Measurements from ENCODE around the gene CACUL1.
"Not testable (repeated sequence)": the region's sequence is repeated elsewhere in the genome, so short reads cannot be mapped to it uniquely, and the experiment has no call there.

The CACUL1 gene

GRCh38 chr10:118768041-118768919 lies 13.5 kb upstream of the CACUL1 start:
- no peak for DNase-seq

- no peak for DNase-seq
Measured at GRCh38 chr10:118767297-118768040, 12.7 kb upstream of the CACUL1 start.

DNA sequence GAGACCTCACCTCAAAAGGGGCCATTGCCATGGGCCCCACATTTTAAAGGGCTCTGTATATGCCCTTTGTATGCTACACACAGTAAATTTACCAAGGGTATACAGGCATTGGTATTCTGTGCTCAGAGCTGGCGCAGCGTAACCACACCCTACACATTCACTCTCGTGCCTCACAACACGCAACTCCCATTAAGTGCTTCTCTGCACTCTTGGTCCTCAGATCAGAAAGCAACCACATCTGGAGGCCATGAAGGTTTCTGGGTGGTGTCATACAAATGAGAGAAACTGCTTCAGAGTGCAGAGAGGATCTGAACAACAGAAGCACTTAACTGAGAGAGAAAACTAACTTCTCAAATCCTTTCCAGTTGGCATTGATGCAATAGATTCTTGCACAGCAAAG lies 9.4 kb upstream of the CACUL1 start:
- DNase-seq: no peak

GRCh38 chr10:118763202-118763988 lies 8.6 kb upstream of the CACUL1 start:
- DNase-seq: no peak

DNA sequence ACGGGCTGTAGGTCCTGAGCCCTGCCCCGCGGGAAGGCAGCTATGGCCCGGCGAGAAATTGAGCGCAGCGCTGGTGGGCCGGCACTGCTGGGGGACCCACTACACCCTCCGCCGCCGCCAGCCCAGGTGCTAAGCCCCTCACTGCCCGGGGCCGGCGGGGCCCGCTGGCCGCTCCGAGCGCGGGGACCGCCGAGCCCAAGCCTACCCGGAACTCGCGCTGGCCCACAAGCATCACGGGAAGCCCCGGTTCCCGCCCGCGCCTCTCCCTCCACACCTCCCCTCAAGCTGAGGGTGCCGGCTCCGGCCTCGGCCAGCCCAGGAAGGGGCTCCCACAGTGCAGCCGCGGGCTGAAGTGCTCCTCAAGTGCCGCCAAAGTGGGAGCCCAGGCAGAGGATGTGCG lies 5.5 kb upstream of the CACUL1 start:
- DNase-seq: no peak

- no peak for DNase-seq
Measured at GRCh38 chr10:118758449-118758848, 3.7 kb upstream of the CACUL1 start.

- peak; percentile 85 for DNase-seq
Measured at GRCh38 chr10:118754229-118754555, 578 bp downstream of the CACUL1 start.

DNA sequence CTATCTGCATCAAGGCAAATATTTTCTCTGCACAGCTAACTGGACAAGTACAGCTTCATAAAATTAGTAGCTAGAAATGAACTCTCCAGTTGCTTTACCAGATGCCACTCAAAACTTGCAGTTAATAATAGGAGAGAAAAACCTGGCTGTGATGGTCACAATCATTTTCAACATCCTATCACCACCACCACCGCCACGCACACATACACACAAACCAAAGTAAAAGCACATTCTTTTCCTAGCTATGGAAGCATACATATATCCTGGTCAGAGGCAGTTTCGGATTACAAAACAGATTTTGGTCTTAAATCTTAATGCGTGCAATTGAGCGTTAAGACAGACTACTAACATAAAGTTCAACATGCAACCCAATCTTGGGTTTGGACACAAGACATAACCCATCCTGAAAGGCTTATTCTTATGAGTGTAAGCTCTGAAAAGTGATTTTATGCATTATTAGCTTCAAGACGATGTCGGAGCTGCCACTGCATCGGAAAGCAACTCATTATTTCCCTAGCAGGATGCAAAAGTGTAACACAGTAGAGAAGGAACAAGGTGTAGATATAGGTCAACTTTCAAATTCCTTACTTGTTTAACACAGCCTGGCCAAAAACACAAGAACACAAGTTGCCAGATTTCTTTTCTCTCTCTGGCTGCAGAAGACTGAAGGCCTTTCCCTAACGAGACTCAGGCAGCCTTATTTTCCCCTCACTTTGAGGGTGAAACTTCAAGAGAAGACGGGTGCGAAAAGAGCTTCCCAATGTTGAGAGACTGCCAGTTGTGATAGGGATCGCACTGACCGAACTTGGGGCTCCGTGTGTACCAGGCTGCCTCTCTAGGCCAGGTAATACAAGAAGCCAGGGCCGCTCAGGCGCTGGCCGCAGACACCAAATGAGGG lies 1.2 kb downstream of the CACUL1 start:
- peak; percentile 57 for DNase-seq

DNA sequence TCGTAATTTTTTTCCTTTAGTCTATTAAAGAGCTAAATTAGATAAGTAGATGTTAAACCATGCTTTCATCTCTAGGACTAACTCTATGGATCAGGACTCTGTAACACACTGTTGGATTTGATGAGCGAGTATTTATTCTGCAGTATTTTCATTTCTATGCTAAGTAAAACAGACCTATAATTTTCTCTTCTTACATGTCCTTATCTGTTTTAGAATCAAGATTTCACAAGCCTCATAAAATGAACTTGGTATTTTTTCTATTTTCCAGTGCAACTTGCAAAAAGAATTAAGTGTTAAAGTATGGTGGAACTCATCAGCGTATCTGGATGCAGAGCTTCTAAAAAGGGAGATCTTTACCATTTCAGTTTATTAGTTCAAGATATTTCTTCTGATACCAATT lies 2.4 kb downstream of the CACUL1 start:
- no peak for DNase-seq

- no peak for DNase-seq
Measured at GRCh38 chr10:118751265-118751664, 3.5 kb downstream of the CACUL1 start.

DNA sequence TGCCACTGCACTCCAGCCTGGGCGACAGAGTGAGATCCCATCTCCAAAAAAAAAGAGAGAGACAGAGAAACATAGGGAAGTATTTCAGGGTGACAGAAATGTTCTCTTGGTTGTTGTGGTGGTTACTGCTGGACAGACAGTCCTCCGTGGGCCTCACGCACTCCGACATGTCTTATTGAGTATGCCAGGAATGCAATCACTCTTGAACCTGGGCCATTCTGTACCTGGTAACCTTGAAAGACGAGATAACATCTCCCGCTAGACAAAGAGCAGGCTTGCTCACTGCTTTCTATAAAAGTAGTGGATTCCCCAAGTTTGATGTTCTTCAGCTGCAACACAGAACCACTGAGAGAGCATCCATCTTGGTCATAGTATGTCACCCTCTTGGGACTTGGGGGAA lies 6.7 kb downstream of the CACUL1 start:
- no peak for DNase-seq

GRCh38 chr10:118746246-118746645 lies 8.5 kb downstream of the CACUL1 start:
- no peak for DNase-seq

- DNase-seq: no peak
Measured at GRCh38 chr10:118745056-118745455, 9.7 kb downstream of the CACUL1 start.

DNA sequence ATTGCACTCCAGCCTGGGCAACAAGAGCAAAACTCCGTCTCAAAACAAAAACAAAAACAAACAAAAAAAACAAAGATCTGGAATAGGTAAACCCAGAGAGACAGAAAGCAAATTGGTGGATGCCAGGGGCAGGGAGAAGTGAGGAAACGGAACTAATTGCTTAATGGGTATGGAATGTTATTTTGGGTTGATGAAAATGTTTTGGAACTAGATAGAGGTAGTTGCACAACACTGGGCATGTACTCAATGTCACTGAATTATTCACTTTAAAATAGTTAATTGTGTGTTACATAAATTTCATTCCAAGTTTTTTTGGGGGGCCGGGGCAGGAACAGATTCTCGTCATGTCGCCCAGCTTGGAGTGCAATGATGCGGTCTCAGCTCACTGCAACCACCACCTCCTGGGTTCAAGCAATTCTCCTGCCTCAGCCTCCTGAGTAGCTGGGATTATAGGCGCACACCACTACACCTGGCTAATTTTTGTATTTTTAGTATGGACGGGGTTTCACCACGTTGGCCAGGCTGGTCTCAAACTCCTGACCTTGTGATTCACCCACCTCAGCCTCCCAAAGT lies 10.3 kb downstream of the CACUL1 start:
- DNase-seq: not testable (repeated sequence)

GRCh38 chr10:118742782-118743181 lies 12.0 kb downstream of the CACUL1 start:
- DNase-seq: no peak

DNA sequence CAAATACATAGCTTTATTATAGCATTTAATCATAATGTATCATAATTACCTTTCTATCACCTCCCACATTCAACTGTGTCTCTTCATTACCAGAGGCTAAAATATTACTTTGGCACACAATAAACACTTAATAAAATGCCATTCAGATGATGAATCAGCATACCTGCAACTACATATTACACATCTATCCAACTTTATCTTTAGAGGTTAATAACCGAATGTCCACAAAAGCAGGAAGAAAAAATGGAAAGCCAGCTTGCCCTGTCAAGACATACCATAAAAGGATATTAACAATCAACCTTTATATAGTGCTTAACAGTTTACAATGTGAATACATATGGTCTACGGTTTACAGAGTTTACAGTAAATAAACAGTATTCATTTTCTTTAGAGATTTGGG lies 12.7 kb downstream of the CACUL1 start:
- DNase-seq: no peak

GRCh38 chr10:118738406-118738805 lies 16.4 kb downstream of the CACUL1 start:
- no peak for DNase-seq

DNA sequence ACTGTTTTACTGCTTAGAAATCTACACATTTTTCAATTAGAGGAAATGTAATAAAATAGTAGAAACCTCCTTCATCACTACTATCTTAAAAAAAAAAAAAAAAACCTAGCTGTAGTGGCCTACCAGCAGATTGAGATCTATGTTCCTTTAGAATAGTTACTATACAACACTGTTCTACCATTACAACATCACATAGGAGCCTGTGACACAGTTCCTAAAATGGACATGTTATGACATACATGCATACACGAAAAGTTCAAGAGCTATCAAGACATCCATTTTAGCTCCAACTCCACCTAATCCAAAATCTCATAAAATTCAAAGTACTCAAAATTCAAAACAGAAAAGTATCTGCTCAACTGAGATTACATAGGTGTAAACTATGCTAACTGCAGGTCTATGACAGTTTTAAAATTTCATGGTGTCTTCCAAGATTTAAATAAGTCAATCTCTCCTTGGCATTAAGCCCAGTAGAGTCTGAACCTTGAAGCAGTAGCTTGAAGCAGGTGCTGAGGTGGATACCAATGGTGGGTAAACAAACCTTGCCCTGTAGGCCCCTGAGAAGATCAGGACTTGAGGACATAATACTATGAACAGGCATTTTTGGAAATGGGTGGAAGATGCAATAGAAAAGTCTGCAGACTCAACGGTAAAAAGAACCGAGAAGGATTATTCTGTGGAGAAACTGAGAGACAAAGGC lies 17.0 kb downstream of the CACUL1 start:
- no peak for DNase-seq

- DNase-seq: no peak
Measured at GRCh38 chr10:118735294-118735693, 19.5 kb downstream of the CACUL1 start.

DNA sequence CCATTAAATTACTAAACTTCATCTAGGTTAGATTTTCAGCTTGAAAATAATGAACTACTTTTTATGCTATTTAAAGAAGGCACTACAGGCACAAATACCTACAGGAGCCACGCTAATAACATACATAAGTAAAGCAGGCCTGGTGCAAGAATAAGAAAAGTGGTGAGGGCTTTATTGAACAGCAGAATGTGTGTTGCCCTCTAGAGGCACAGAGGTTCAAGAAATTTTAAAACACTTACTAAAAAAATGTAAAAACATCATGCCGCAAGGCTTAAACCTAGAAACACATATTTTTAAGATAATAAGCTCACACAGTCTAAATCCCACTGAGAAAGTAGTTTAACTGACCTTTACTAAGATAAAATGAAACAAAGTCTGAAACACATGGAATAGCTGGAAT lies 20.3 kb downstream of the CACUL1 start:
- no peak for DNase-seq
